HEK293T (cell line): ENCODE measurements around the gene NDUFA3.
"Not testable (repeated sequence)": the region's sequence is repeated elsewhere in the genome, so short reads cannot be mapped to it uniquely, and the experiment has no call there.

ENCODE experiments used
- CTCF ChIA-PET: fragments of 350-600 bp; formaldehyde crosslinking; extraction: SDS; loops from one replicate; lab custom pipeline; 2021; ENCODE audit warnings: antibody characterized with exemption, inconsistent platforms; lab: Yijun Ruan, JAX
- POLR2A ChIA-PET: fragments of 350-600 bp; formaldehyde crosslinking; extraction: SDS; loops from one replicate; lab custom pipeline; 2020; ENCODE audit warnings: antibody characterized with exemption, inconsistent platforms; lab: Yijun Ruan, JAX
- DNase-seq: peaks from one replicate; pipeline ENCODE4 v3.0.0; 2012; ENCODE audit warnings: mixed read lengths; ENCODE audit errors: extremely low spot score
- ARNT ChIP-seq: fragments of 450-650 bp; IDR thresholded peaks from 2 replicates; pipeline ENCODE4 v1.6.1; 2017; ENCODE audit warnings: mild to moderate bottlenecking
- BHLHE40 ChIP-seq: fragments of 450-650 bp; IDR thresholded peaks from 2 replicates; pipeline ENCODE4 v1.6.1; 2016; ENCODE audit warnings: mild to moderate bottlenecking, moderate library complexity, borderline replicate concordance
- CTBP1 ChIP-seq: fragments of 450-650 bp; IDR thresholded peaks from 2 replicates; pipeline ENCODE4 v1.6.1; 2016; ENCODE audit warnings: borderline replicate concordance
- ELF4 ChIP-seq: fragments of 450-650 bp; IDR thresholded peaks from 2 replicates; pipeline ENCODE4 v1.6.1; 2017; ENCODE audit warnings: antibody characterized with exemption
- FOXA1 ChIP-seq: fragments of 450-650 bp; IDR thresholded peaks from 2 replicates; pipeline ENCODE4 v1.6.1; 2016; ENCODE audit warnings: mild to moderate bottlenecking
- FOXK2 ChIP-seq: fragments of 450-650 bp; IDR thresholded peaks from 2 replicates; pipeline ENCODE4 v1.6.1; 2016; ENCODE audit warnings: mild to moderate bottlenecking
- FOXM1 ChIP-seq: fragments of 450-650 bp; IDR thresholded peaks from 2 replicates; pipeline ENCODE4 v1.6.1; 2017; ENCODE audit warnings: mild to moderate bottlenecking, borderline replicate concordance
- HDGF ChIP-seq: fragments of 450-650 bp; IDR thresholded peaks from 2 replicates; pipeline ENCODE4 v1.6.1; 2017; ENCODE audit warnings: antibody characterized with exemption, borderline replicate concordance
- L3MBTL2 ChIP-seq: fragments of 450-650 bp; conservative IDR thresholded peaks from 2 replicates; pipeline ENCODE4 v1.6.1; 2016; ENCODE audit warnings: mild to moderate bottlenecking
- LEF1 ChIP-seq: fragments of 450-650 bp; IDR thresholded peaks from 2 replicates; pipeline ENCODE4 v1.6.1; 2017; ENCODE audit warnings: mild to moderate bottlenecking, borderline replicate concordance
- NFRKB ChIP-seq: fragments of 450-650 bp; IDR thresholded peaks from 2 replicates; pipeline ENCODE4 v1.6.1; 2016; ENCODE audit warnings: mild to moderate bottlenecking, moderate library complexity
- SP1 ChIP-seq: fragments of 450-650 bp; IDR thresholded peaks from 2 replicates; pipeline ENCODE4 v1.6.1; 2017
- SUZ12 ChIP-seq: fragments of 450-650 bp; IDR thresholded peaks from 2 replicates; pipeline ENCODE4 v1.6.1; 2016; ENCODE audit warnings: mild to moderate bottlenecking
- TARDBP ChIP-seq: fragments of 450-650 bp; IDR thresholded peaks from 2 replicates; pipeline ENCODE4 v1.6.1; 2016
- ZNF384 ChIP-seq: fragments of 450-650 bp; IDR thresholded peaks from 2 replicates; pipeline ENCODE4 v1.6.1; 2016
- TF ChIP-seq, protein P1 (sequence below): fragments of 450-650 bp; IDR thresholded peaks from 2 replicates; pipeline ENCODE4 v1.6.1; 2016

Gene NDUFA3

DNA sequence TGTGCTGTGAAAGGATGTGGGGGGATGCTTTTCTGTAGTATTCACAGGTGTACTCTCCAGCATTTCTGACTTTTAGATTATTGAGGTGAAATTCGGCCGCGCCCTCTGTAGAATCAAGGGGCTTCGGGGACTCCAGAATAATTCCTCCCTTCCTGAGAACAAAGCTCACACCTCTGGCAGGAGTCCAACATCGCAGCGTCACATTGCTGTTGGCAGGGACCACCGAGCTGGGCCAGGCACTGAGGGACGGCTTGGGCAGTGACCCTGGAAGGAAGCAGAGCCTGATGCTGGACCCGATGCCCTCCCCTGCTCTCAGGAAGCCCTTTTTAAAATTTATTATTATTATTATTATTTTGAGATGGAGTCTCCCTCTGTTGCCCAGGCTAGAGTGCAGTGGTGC lies 27.8 kb upstream of the NDUFA3 start:
- ChIA-PET CTCF (no interaction called here), POLR2A (no interaction called here)
- TF ChIP-seq HDGF (no peak), ZNF384 (no peak), FOXM1 (no peak), SP1 (no peak), ARNT (no peak), L3MBTL2 (no peak)
- TF ChIP-seq, protein P1, sequence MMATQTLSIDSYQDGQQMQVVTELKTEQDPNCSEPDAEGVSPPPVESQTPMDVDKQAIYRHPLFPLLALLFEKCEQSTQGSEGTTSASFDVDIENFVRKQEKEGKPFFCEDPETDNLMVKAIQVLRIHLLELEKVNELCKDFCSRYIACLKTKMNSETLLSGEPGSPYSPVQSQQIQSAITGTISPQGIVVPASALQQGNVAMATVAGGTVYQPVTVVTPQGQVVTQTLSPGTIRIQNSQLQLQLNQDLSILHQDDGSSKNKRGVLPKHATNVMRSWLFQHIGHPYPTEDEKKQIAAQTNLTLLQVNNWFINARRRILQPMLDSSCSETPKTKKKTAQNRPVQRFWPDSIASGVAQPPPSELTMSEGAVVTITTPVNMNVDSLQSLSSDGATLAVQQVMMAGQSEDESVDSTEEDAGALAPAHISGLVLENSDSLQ, result no peak
- no peak for DNase-seq

DNA sequence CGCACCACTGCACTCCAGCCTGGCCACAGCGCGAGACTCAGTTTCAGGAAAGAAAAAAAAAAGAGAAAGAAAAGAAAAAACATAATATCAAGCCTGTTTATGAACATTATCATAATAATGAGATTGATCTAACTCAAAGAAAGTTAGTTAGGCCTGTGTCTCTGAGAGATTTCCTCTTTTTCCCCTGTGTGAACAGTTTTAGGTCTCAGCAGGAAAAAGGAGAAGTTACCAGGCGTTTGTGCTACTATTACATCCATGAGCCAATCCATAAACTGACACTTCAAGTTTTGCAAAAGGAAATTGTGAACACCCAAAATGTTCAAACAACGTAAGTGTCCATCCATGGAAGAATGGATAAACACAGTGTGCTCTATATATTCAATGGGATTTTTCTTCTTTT lies 25.3 kb upstream of the NDUFA3 start:
- ChIA-PET POLR2A (no interaction called here), CTCF (no interaction called here)
- DNase-seq, result no peak
- TF ChIP-seq FOXA1, result no peak
- TF ChIP-seq ZNF384, result no peak
- no peak for TF ChIP-seq L3MBTL2

DNA sequence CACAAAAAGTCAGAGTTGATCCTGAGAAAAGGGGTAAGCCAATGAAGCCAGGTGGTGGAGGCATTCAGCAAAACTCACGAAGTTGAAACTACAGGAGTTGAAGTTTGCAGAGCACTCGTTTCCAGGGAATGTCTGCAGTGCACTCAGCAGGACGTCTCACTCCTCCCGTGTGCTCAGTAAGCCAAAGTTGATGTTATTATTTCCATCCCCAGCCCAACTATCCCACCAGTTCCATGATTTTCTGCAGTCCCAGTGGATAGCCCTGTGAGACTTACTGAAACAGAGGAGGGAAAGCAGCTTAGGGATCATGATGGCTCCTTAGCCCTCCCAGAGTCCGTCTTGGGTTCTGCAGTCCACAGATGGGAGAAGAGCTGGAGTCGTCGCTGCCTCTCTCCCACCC lies 21.6 kb upstream of the NDUFA3 start, which contains the start of gene TARM1:
TARM1 (minus strand) TSS at position 334 of the 400 bp plus-strand sequence; CDS start at position 309, 25 bp downstream.
- CTCF ChIA-PET, result no interaction called here

DNA sequence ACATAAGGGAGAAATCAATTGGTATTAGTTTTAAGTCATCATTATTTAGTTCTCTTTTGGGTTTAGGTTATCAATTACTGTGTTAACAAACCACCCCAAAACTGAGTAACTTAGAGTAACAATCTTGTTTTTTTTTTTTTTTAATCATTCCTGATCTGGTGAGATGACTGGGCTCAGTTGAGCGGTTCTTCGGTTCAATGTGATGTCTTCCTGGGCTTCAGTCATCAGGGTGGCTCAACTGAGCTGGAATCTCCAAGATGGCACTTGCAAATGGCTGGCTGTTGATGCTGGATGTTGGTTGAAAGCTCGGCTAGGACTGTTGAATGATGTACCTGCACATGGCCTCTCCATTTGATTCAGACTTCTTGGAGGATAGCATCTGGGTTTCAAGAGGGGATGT lies 18.2 kb upstream of the NDUFA3 start:
- ChIA-PET POLR2A (no interaction called here), CTCF (no interaction called here)
- no peak for DNase-seq
- TF ChIP-seq L3MBTL2 (no peak), LEF1 (no peak)

More for the DNA sequence above, 21.6 kb upstream of the NDUFA3 start, which contains the start of gene TARM1:
- POLR2A ChIA-PET, result no interaction called here
- TF ChIP-seq, protein P1, result no peak
- TF ChIP-seq ELF4 (no peak), ARNT (no peak), TARDBP (no peak)
- DNase-seq, result no peak

DNA sequence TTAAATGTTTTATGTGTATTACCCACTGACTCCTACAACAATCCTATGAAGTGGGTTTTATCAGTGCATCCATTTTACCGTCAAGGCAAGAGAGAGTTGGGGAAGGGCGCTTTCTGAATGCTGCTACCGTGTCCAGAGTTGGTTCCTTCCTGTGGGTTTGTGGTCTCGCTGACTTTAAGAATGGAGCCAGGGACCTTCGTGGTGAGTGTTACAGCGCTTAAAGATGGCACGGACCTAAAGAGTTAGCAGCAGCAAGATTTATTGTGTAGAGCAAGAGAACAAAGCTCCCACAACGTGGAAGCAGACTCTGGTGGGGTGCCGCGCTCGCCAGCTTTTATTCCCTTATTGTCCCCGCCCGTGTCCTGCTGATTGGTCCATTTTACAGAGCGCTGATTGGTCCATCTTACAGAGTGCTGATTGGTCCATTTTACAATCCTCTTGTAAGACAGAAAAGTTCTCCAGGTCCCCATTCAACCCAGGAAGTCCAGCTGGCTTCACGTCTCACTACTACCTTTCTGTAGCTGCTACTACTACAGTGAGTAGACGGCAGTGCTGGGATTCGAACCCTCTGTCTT lies 8.1 kb upstream of the NDUFA3 start:
- ChIA-PET CTCF (no interaction called here), POLR2A (no interaction called here)
- DNase-seq, result no peak
- no peak for TF ChIP-seq FOXK2
- TF ChIP-seq SP1, result no peak

DNA sequence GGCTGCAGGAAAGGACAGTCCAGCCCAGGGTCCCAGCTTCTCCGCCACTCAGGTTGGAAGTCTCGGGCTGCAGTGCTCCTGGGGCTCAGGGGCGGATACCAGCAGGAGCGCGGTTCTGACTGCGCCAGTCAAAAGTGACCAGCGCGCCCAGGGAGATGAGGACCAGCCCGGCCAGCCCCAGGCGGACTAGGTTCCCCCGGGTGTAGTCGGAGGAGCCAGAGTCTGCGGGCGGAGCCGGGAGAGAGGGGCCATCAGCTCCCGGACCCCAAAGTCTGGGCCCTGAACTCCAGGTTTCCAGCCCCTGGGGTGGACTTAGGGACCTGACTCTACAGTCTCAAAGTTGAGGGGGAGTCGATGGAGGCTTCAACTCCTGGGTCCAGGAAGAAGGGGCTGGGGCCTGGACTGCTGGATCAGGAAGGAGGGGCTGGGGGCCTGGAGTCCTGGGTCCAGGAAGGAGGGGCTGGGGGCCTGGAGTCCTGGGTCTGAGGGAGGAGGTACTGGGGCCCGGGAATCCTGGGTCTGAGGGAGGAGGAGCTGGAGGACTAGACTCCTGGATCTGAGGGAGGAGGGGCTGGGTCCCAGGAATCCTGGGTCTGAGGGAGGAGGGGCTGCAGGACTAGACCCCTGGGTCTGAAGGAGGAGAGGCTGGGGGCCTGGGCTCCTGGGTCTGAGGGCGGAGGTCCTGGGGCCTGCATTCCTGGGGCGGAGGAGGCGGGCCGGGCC lies 7.4 kb upstream of the NDUFA3 start:
- ChIA-PET POLR2A (no interaction called here), CTCF (interaction anchor here (1.3 kb wide), 1 partner anchor 19 kb away, joined by 3 read pairs; no protein-coding TSS in a partner anchor)
- DNase-seq, result no peak
- no peak for TF ChIP-seq ELF4
- TF ChIP-seq FOXM1, result no peak
- TF ChIP-seq L3MBTL2, result no peak
- no peak for TF ChIP-seq FOXK2
- TF ChIP-seq ZNF384, result no peak
- TF ChIP-seq SP1, result no peak
- TF ChIP-seq TARDBP, result no peak
- no peak for TF ChIP-seq ARNT

DNA sequence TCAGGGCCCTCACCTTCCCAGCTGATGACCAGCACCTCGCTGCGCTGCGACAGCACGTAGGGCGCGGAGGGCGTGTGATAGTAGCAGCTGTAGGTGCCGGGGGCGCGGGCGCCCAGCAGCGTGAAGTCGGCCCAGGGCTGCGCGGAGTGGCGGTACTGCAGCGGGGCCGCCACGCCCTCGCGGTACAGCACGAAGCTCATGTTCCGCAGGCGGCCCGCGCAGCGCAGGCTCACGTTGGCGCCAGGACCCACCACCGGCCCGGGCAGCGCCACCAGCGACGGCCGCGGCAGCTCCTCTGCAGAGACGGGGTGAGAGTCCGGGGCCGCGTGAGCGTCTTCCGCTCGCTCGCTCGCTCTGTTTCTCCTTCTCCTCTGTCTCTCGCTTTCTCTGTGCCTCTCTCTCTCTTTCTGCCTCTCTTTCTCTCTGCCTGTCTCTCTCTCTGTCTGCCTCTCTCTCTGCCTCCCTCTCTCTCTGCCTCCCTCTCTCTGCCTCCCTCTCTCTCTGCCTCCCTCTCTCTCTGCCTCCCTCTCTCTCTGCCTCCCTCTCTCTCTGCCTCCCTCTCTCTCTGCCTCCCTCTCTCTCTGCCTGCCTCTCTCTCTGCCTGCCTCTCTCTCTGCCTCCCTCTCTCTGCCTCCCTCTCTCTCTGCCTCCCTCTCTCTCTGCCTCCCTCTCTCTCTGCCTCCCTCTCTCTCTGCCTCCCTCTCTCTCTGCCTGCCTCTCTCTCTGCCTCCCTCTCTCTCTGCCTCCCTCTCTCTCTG lies 6.6 kb upstream of the NDUFA3 start:
- DNase-seq, result peak; percentile 56
- TF ChIP-seq L3MBTL2, result peak; percentile 88
- CTCF ChIA-PET, result interaction anchor here (1.3 kb wide), 1 partner anchor 18 kb away, joined by 3 read pairs; no protein-coding TSS in a partner anchor
- POLR2A ChIA-PET, result not testable (repeated sequence)

DNA sequence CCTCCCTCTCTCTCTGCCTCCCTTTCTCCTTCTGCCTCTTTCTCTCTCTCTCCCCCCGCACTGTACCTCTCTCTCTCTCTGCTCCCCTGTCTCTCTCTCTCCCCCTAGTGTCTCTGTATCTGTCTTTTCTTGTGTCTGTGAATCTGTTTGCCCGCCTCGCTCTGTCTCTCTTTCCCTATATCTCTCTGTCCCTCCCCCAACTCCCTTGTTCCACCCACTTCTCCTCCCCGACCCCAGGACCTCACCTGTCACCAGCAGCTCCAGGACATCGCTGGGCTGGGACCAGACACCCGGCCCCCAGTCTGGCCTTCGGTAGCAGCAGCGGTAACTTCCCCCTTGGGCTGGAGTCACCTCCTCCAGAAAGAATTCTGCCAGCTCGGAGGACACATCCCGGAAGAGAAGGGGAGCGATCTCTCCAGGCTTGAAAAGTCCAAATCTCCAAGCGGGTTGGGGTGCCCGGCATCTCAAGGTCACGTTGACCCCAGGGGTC lies 6.0 kb upstream of the NDUFA3 start:
- CTCF ChIA-PET, result interaction anchor here (0.6 kb wide), 1 partner anchor 171 kb away, joined by 3 read pairs; no protein-coding TSS in a partner anchor
- DNase-seq, result no peak
- no peak for TF ChIP-seq L3MBTL2
- TF ChIP-seq NFRKB, result no peak
- no peak for TF ChIP-seq FOXM1
- no peak for TF ChIP-seq FOXK2
- no peak for TF ChIP-seq BHLHE40
- TF ChIP-seq, protein P1, result no peak
- TF ChIP-seq SUZ12, result no peak
- no peak for TF ChIP-seq HDGF
- no peak for TF ChIP-seq FOXA1
- TF ChIP-seq ELF4, result no peak
- no peak for TF ChIP-seq CTBP1
- no peak for TF ChIP-seq ZNF384
- no peak for TF ChIP-seq LEF1
- no peak for TF ChIP-seq ARNT
- no peak for TF ChIP-seq TARDBP
- no peak for TF ChIP-seq SP1
- POLR2A ChIA-PET, result no interaction called here
